SU-DHL-6 (cell line): ENCODE measurements around the gene MAP3K20.

Source experiments
- CTCF ChIP-seq: fragments of 200-600 bp; sonication (generic); IDR thresholded peaks from one replicate; pipeline ENCODE4 v1.5.1; 2017; ENCODE audit warnings: antibody characterized with exemption, mild to moderate bottlenecking, low read length, moderate library complexity; ENCODE audit not compliant: insufficient read depth, poor library complexity, severe bottlenecking
- EZH2phosphoT487 ChIP-seq: fragments of 200-600 bp; sonication (generic), shearing (Covaris generic); conservative IDR thresholded peaks from 2 replicates; pipeline ENCODE4 v1.6.1; 2018; ENCODE audit warnings: mild to moderate bottlenecking, antibody characterized with exemption, low read length, moderate library complexity, mixed read lengths

- TF ChIP-seq CTCF: no peak
- TF ChIP-seq EZH2phosphoT487: no peak
Measured at GRCh38 chr2:173075056-173075780, 428 bp upstream of the MAP3K20 start.
